ENCODE data around the gene ITGB8. TPM values are rescaled to one million over a fixed set of nuclear protein-coding genes. Genes with fewer than 3 reads are reported as not detected.

The ITGB8 gene
- total and polyA plus RNA-seq, 2 of the 4 experiments (the other 2 are of a cell fraction): 2.6 to 10.2 TPM

- Histone ChIP-seq H3K14ac (replicated peaks; ENCODE audit: low read depth, low read length) (no peak overlapping the region), H2AK5ac (ENCODE audit: low read depth, low read length) (no peak overlapping the region), H3K9me1 (ENCODE audit: insufficient read depth, low read length) (0 out of 2 replicates have a peak, but pooled peaks cover 2% of the 10 kb centered on the region), H3K18ac (ENCODE audit: low read depth, low read length) (no peak overlapping the region), H3K56ac (ENCODE audit: extremely low read depth, insufficient read depth, low read length) (no peak overlapping the region), H2BK15ac (ENCODE audit: low read depth, low read length) (no peak overlapping the region), H2BK20ac (ENCODE audit: low read depth, low read length) (no peak overlapping the region), H2BK5ac (ENCODE audit: low read depth, low read length, poor library complexity, severe bottlenecking) (no peak overlapping the region), H3K9ac (ENCODE audit: low read depth, low read length) (no peak overlapping the region), H4K91ac (ENCODE audit: insufficient read depth, low read depth, low read length) (no peak overlapping the region), H3K79me1 (ENCODE audit: low read depth in 1 of 2, low read length in 2 of 2) (no peaks in the 10 kb centered on the region), H2AFZ (replicated peaks; ENCODE audit: low read length, poor library complexity) (no peak overlapping the region), H3K4ac (ENCODE audit: low read depth, low read length) (no peak overlapping the region), H2AK9ac (replicated peaks; ENCODE audit: low read depth, low read length, poor library complexity) (no peak overlapping the region), H3K4me3 (ENCODE audit: insufficient read depth, low read depth, low read length) (no peak overlapping the region), H3K36me3 (ENCODE audit: control insufficient read depth, insufficient read depth, low read length) (no peaks in the 10 kb centered on the region), H3K23ac (ENCODE audit: low read depth, low read length) (no peak overlapping the region), H3K27me3 (ENCODE audit: control insufficient read depth, insufficient read depth, low read length) (no peaks in the 10 kb centered on the region), H4K8ac (ENCODE audit: low read depth in 2 of 2, low read length in 2 of 2) (no peak overlapping the region), H3K4me1 (ENCODE audit: control insufficient read depth, insufficient read depth, low read length) (no peaks in the 10 kb centered on the region), H2BK120ac (ENCODE audit: low read depth, low read length) (no peak overlapping the region; the same call in 1 of the 2 replicates), H4K20me1 (ENCODE audit: insufficient read depth, low read length) (no peaks in the 10 kb centered on the region), H4K5ac (ENCODE audit: low read depth, low read length) (no peak overlapping the region), H3K27ac (ENCODE audit: insufficient read depth, low read length) (peak overlapping the region; percentile 3; the same call in 1 of the 2 replicates), H3K9me3 (ENCODE audit: control insufficient read depth, insufficient read depth, low read length) (no peaks in the 10 kb centered on the region), H3K4me2 (ENCODE audit: low read depth, low read length) (no peak overlapping the region)
- ChIA-PET POLR2A (ENCODE audit: unreplicated experiment) (no interaction called here), CTCF (interaction anchor here (1.2 to 1.4 kb wide), 2 partner anchors 11 to 275 kb away, joined by 3 to 4 read pairs; no protein-coding TSS in a partner anchor)
- DNase-seq (peak; percentile 68), ATAC-seq (ENCODE audit: low read depth) (peak; percentile 69)
- no CpG with 5 or more reads among the region's 2 CpGs for WGBS, 2 experiments (ENCODE audit: extremely low coverage in 2 of 2, insufficient read length in 1 of 2)
- intact Hi-C loops (cut with micrococcal nuclease): no loop called here
- in situ Hi-C loops (cut with MboI; ENCODE audit: low sequenced_read_pairs): loop anchor here (25.0 kb wide), 1 partner anchor 561 kb away; the partner anchor contains the start of gene TMEM196
- dilution Hi-C loops (cut with HindIII; ENCODE audit: low sequenced_read_pairs, unreplicated experiment): no loop called here
- no TSS peak for BruUV-seq (replicated peaks)
- TF ChIP-seq CTCF (conservative IDR thresholded peaks at IDR 0.05; ENCODE audit: low read depth, low read length): no peak
- no peak for TF ChIP-seq SMC3 (IDR thresholded peaks at IDR 0.05; ENCODE audit: low read depth, low read length)
- no peak for TF ChIP-seq POLR2A (IDR thresholded peaks at IDR 0.05; ENCODE audit: low read depth, low read length)
- TF ChIP-seq RFX5 (IDR thresholded peaks at IDR 0.05; ENCODE audit: low read depth, low read length): no peak
- no peak for TF ChIP-seq NFE2L2 (IDR thresholded peaks at IDR 0.05; ENCODE audit: low read depth, low read length)
- TF ChIP-seq FOS (IDR thresholded peaks at IDR 0.05; ENCODE audit: low read depth, low read length): no peak
- no peak for TF ChIP-seq RAD21 (IDR thresholded peaks at IDR 0.05; ENCODE audit: low read length)
- TF ChIP-seq MAZ (IDR thresholded peaks at IDR 0.05; ENCODE audit: borderline replicate concordance, low read depth, low read length): no peak
- no peak for TF ChIP-seq BHLHE40 (IDR thresholded peaks at IDR 0.05; ENCODE audit: low read depth, low read length)
- TF ChIP-seq CEBPB (IDR thresholded peaks at IDR 0.05; ENCODE audit: low read depth, low read length): no peak
- no peak for TF ChIP-seq MXI1 (IDR thresholded peaks at IDR 0.05; ENCODE audit: borderline replicate concordance, low read depth, low read length)
- TF ChIP-seq, protein P1, sequence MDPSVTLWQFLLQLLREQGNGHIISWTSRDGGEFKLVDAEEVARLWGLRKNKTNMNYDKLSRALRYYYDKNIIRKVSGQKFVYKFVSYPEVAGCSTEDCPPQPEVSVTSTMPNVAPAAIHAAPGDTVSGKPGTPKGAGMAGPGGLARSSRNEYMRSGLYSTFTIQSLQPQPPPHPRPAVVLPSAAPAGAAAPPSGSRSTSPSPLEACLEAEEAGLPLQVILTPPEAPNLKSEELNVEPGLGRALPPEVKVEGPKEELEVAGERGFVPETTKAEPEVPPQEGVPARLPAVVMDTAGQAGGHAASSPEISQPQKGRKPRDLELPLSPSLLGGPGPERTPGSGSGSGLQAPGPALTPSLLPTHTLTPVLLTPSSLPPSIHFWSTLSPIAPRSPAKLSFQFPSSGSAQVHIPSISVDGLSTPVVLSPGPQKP (IDR thresholded peaks at IDR 0.05; ENCODE audit: borderline replicate concordance, low read depth, low read length): no peak
- TF ChIP-seq CHD1 (IDR thresholded peaks at IDR 0.05; ENCODE audit: low read depth, low read length): no peak
- no peak for TF ChIP-seq MAFK (IDR thresholded peaks at IDR 0.05; ENCODE audit: low read depth, low read length)
- TF ChIP-seq RCOR1 (IDR thresholded peaks at IDR 0.05; ENCODE audit: insufficient replicate concordance, low read length): no peak
These were observed 7.1 kb upstream of the ITGB8 start for GRCh38 chr7:20323595-20323994.

Data from IMR-90 (cell line).